ENCODE measurements around the gene PCMT1. TPM values are rescaled to one million over a fixed set of nuclear protein-coding genes. Genes with fewer than 3 reads are reported as not detected.

PCMT1 gene
- total and polyA plus RNA-seq, 2 of the 13 experiments (the other 11 are each of a cell fraction or from before 2014, with no cell fraction given): 112 to 169 TPM

DNA sequence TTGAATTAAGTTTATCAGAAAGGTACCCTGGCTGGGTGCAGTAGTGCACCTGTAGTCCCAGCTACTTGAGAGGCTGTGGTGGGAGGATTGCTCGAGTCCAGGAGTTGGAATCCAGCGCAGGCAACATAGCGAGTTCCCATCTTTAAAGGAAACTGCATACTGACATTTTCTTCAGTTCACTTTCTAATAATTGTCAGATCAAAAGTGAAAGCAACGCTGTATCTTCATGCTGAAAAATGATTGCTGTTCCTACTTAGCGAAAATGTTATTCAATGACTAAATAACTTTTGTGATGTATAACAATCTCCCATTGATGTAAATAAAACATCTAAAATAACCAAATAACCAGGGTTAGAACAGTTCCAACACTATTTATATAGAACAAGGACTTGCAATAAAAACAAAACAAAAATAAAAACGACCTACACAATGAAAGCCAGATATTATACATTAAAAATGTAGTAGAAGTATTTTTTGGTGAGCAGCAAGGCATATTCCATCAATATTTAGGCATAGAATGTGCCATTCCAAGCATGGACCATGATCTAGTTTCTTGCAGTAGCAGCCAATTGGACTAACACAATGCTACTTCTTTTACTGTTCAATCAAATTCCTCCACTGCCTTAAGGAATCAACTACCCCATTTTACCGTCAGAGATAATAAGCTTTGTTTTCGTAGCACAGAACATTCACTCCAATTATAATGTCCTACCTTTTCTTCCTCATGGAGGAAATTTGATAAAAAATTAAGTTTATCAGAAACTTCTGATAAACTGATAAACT is 33.2 kb upstream of the PCMT1 start (continued):
- no peak for TF ChIP-seq ZNF530 (CRISPR knock-in tag; IDR thresholded peaks at IDR 0.05; ENCODE audit: low read depth)
- TF ChIP-seq, protein P1, sequence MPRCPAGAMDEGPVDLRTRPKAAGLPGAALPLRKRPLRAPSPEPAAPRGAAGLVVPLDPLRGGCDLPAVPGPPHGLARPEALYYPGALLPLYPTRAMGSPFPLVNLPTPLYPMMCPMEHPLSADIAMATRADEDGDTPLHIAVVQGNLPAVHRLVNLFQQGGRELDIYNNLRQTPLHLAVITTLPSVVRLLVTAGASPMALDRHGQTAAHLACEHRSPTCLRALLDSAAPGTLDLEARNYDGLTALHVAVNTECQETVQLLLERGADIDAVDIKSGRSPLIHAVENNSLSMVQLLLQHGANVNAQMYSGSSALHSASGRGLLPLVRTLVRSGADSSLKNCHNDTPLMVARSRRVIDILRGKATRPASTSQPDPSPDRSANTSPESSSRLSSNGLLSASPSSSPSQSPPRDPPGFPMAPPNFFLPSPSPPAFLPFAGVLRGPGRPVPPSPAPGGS (CRISPR knock-in tag; IDR thresholded peaks at IDR 0.05): no peak
- no peak for TF ChIP-seq WIZ (CRISPR knock-in tag; IDR thresholded peaks at IDR 0.05)
- TF ChIP-seq ZNF451 (CRISPR knock-in tag; IDR thresholded peaks at IDR 0.05): no peak
- TF ChIP-seq SMARCC2 (IDR thresholded peaks at IDR 0.05): no peak
- no peak for TF ChIP-seq LRRFIP1 (CRISPR knock-in tag; conservative IDR thresholded peaks at IDR 0.05)
- TF ChIP-seq, protein P2, sequence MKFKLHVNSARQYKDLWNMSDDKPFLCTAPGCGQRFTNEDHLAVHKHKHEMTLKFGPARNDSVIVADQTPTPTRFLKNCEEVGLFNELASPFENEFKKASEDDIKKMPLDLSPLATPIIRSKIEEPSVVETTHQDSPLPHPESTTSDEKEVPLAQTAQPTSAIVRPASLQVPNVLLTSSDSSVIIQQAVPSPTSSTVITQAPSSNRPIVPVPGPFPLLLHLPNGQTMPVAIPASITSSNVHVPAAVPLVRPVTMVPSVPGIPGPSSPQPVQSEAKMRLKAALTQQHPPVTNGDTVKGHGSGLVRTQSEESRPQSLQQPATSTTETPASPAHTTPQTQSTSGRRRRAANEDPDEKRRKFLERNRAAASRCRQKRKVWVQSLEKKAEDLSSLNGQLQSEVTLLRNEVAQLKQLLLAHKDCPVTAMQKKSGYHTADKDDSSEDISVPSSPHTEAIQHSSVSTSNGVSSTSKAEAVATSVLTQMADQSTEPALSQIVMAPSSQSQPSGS (CRISPR knock-in tag; IDR thresholded peaks at IDR 0.05): no peak
- no peak for TF ChIP-seq FOXP1 (IDR thresholded peaks at IDR 0.05)
- TF ChIP-seq FOXP1 (CRISPR knock-in tag; IDR thresholded peaks at IDR 0.05): no peak
- TF ChIP-seq ZNF274 (CRISPR knock-in tag; IDR thresholded peaks at IDR 0.05): no peak
